HepG2 (cell line): ENCODE data around the gene VEGFA. TPM values are rescaled to one million over a fixed set of nuclear protein-coding genes. Genes with fewer than 3 reads are reported as not detected.

ENCODE experiments used
- CBX5 ChIP-seq: sonication (generic); formaldehyde crosslinking; IDR thresholded peaks from 2 replicates; pipeline ENCODE4 v1.4.0; 2020; ENCODE audit warnings: missing genetic modification reagents, borderline replicate concordance
- HDAC6 ChIP-seq: fragments of 200-600 bp; sonication (generic); IDR thresholded peaks from 2 replicates; pipeline ENCODE4 v1.7.0; 2017; ENCODE audit warnings: mild to moderate bottlenecking, antibody characterized with exemption, low read length, low read depth
- MAX ChIP-seq: IDR thresholded peaks from 2 replicates; pipeline ENCODE4 v1.6.1; 2012; ENCODE audit warnings: inconsistent platforms
- MEIS1 ChIP-seq: sonication (generic); formaldehyde crosslinking; IDR thresholded peaks from 2 replicates; pipeline ENCODE4 v1.9.0; 2021; ENCODE audit warnings: mild to moderate bottlenecking, missing genetic modification reagents, moderate library complexity, borderline replicate concordance
- MTA1 ChIP-seq: sonication (generic); formaldehyde crosslinking; IDR thresholded peaks from 2 replicates; pipeline ENCODE4 v1.4.0; 2020; ENCODE audit warnings: missing genetic modification reagents, mild to moderate bottlenecking, borderline replicate concordance
- RARA ChIP-seq: IDR thresholded peaks from 2 replicates; pipeline ENCODE4 v1.6.1; 2016; ENCODE audit warnings: missing genetic modification reagents, missing compliant biosample characterization
- SMC3 ChIP-seq: IDR thresholded peaks from 2 replicates; pipeline ENCODE4 v1.6.1; 2011; ENCODE audit warnings: low read length, improper control_type of control experiment
- SPEN ChIP-seq: sonication (generic); formaldehyde crosslinking; IDR thresholded peaks from 2 replicates; pipeline ENCODE4 v1.5.1; 2020; ENCODE audit warnings: low read depth, mild to moderate bottlenecking, missing genetic modification reagents
- TBX3 ChIP-seq: fragments of 450-650 bp; IDR thresholded peaks from 2 replicates; pipeline ENCODE4 v1.6.1; 2017; ENCODE audit warnings: antibody characterized with exemption, mild to moderate bottlenecking, inconsistent platforms, borderline replicate concordance
- TGIF2 ChIP-seq: IDR thresholded peaks from 2 replicates; pipeline ENCODE4 v1.6.1; 2016; ENCODE audit warnings: control low read depth, missing compliant biosample characterization
- ZFP37 ChIP-seq: sonication (generic); formaldehyde crosslinking; IDR thresholded peaks from 2 replicates; pipeline ENCODE4 v1.4.0; 2020; ENCODE audit warnings: missing genetic modification reagents, borderline replicate concordance
- ZNF232 ChIP-seq: sonication (generic); formaldehyde crosslinking; IDR thresholded peaks from 2 replicates; pipeline ENCODE4 v1.4.0; 2020; ENCODE audit warnings: missing genetic modification reagents, borderline replicate concordance
- ZNF264 ChIP-seq: sonication (generic); formaldehyde crosslinking; IDR thresholded peaks from 2 replicates; pipeline ENCODE4 v1.4.0; 2020; ENCODE audit warnings: missing genetic modification reagents
- ZNF343 ChIP-seq: sonication (generic); formaldehyde crosslinking; IDR thresholded peaks from 2 replicates; pipeline ENCODE4 v1.4.0; 2020; ENCODE audit warnings: mild to moderate bottlenecking, missing genetic modification reagents
- ZNF567 ChIP-seq: sonication (generic); formaldehyde crosslinking; IDR thresholded peaks from 2 replicates; pipeline ENCODE4 v1.8.1; 2023; ENCODE audit warnings: mild to moderate bottlenecking, missing genetic modification reagents, borderline replicate concordance
- ZNF792 ChIP-seq: IDR thresholded peaks from 2 replicates; pipeline ENCODE4 v1.6.1; 2016
- polyA plus RNA-seq, 8 experiments: library from polyadenylated mRNA; depleted of rRNA in 3 of 8; stranded (reverse) in 7 of 8; unstranded in 1 of 8; fragments of >200 nt; fragmentation: Illumina TruSeq in 4 of 8; extraction: Trizol in 4 of 8; gene quantifications; 2 replicates each; pipeline versions ENCODE4 v1.2.1 to v1.2.3, GENCODE V29; 2011 to 2016; ENCODE audit warnings: low read depth in 4 of 8, missing spikeins in 1 of 8, mixed read lengths in 1 of 8; ENCODE audit not compliant: insufficient read depth in 1 of 8
- total RNA-seq, 5 experiments: library from RNA; depleted of rRNA; stranded (reverse); fragments of >200 nt; fragmentation: Illumina TruSeq; extraction: Trizol; gene quantifications; 2 replicates each; pipeline ENCODE4 v1.2.3, GENCODE V29; 2016; ENCODE audit warnings: low read depth in 1 of 5
- TF ChIP-seq, protein P1 (sequence below): sonication (generic); formaldehyde crosslinking; IDR thresholded peaks from 2 replicates; pipeline ENCODE4 v1.4.0; 2020; ENCODE audit warnings: missing genetic modification reagents
- TF ChIP-seq, protein P2 (sequence below): sonication (generic); formaldehyde crosslinking; IDR thresholded peaks from 2 replicates; pipeline ENCODE4 v1.5.0; 2020; ENCODE audit warnings: missing genetic modification reagents
- TF ChIP-seq, protein P3 (sequence below): sonication (generic); formaldehyde crosslinking; IDR thresholded peaks from 2 replicates; pipeline ENCODE4 v1.5.0; 2020; ENCODE audit warnings: missing genetic modification reagents
- TF ChIP-seq, protein P4 (sequence below): sonication (generic); formaldehyde crosslinking; IDR thresholded peaks from 2 replicates; pipeline ENCODE4 v1.4.0; 2020; ENCODE audit warnings: low read depth, mild to moderate bottlenecking, missing genetic modification reagents

The VEGFA gene
- total and polyA plus RNA-seq, 2 of the 13 experiments (the other 11 are each of a cell fraction or from before 2014, with no cell fraction given): 68.1 to 629 TPM

GRCh38 chr6:43723737-43724295, 46.2 kb upstream of the VEGFA start (continued):
- no peak for TF ChIP-seq MTA1 (CRISPR knock-in tag)
- 0 out of 2 replicates have a peak, but pooled peaks have one; percentile 35 for TF ChIP-seq TGIF2 (CRISPR knock-in tag)
- peak; percentile 65; the same call in 1 of the 2 replicates for TF ChIP-seq SPEN (CRISPR knock-in tag)
- no peak for TF ChIP-seq ZFP37
- TF ChIP-seq CBX5: 0 out of 2 replicates have a peak, but pooled peaks have one; percentile 33
- TF ChIP-seq RARA (CRISPR knock-in tag): peak; percentile 32; the same call in 1 of the 2 replicates
- no peak for TF ChIP-seq TBX3
- TF ChIP-seq SMC3: peak; percentile 97
- peak; percentile 22; the same call in 1 of the 2 replicates for TF ChIP-seq MAX
- TF ChIP-seq, protein P1, sequence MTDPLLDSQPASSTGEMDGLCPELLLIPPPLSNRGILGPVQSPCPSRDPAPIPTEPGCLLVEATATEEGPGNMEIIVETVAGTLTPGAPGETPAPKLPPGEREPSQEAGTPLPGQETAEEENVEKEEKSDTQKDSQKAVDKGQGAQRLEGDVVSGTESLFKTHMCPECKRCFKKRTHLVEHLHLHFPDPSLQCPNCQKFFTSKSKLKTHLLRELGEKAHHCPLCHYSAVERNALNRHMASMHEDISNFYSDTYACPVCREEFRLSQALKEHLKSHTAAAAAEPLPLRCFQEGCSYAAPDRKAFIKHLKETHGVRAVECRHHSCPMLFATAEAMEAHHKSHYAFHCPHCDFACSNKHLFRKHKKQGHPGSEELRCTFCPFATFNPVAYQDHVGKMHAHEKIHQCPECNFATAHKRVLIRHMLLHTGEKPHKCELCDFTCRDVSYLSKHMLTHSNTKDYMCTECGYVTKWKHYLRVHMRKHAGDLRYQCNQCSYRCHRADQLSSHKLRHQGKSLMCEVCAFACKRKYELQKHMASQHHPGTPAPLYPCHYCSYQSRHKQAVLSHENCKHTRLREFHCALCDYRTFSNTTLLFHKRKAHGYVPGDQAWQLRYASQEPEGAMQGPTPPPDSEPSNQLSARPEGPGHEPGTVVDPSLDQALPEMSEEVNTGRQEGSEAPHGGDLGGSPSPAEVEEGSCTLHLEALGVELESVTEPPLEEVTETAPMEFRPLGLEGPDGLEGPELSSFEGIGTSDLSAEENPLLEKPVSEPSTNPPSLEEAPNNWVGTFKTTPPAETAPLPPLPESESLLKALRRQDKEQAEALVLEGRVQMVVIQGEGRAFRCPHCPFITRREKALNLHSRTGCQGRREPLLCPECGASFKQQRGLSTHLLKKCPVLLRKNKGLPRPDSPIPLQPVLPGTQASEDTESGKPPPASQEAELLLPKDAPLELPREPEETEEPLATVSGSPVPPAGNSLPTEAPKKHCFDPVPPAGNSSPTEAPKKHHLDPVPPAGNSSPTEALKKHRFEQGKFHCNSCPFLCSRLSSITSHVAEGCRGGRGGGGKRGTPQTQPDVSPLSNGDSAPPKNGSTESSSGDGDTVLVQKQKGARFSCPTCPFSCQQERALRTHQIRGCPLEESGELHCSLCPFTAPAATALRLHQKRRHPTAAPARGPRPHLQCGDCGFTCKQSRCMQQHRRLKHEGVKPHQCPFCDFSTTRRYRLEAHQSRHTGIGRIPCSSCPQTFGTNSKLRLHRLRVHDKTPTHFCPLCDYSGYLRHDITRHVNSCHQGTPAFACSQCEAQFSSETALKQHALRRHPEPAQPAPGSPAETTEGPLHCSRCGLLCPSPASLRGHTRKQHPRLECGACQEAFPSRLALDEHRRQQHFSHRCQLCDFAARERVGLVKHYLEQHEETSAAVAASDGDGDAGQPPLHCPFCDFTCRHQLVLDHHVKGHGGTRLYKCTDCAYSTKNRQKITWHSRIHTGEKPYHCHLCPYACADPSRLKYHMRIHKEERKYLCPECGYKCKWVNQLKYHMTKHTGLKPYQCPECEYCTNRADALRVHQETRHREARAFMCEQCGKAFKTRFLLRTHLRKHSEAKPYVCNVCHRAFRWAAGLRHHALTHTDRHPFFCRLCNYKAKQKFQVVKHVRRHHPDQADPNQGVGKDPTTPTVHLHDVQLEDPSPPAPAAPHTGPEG (CRISPR knock-in tag): no peak
- TF ChIP-seq, protein P2, sequence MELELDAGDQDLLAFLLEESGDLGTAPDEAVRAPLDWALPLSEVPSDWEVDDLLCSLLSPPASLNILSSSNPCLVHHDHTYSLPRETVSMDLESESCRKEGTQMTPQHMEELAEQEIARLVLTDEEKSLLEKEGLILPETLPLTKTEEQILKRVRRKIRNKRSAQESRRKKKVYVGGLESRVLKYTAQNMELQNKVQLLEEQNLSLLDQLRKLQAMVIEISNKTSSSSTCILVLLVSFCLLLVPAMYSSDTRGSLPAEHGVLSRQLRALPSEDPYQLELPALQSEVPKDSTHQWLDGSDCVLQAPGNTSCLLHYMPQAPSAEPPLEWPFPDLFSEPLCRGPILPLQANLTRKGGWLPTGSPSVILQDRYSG (CRISPR knock-in tag): no peak
- no peak for TF ChIP-seq HDAC6
- TF ChIP-seq, protein P3, sequence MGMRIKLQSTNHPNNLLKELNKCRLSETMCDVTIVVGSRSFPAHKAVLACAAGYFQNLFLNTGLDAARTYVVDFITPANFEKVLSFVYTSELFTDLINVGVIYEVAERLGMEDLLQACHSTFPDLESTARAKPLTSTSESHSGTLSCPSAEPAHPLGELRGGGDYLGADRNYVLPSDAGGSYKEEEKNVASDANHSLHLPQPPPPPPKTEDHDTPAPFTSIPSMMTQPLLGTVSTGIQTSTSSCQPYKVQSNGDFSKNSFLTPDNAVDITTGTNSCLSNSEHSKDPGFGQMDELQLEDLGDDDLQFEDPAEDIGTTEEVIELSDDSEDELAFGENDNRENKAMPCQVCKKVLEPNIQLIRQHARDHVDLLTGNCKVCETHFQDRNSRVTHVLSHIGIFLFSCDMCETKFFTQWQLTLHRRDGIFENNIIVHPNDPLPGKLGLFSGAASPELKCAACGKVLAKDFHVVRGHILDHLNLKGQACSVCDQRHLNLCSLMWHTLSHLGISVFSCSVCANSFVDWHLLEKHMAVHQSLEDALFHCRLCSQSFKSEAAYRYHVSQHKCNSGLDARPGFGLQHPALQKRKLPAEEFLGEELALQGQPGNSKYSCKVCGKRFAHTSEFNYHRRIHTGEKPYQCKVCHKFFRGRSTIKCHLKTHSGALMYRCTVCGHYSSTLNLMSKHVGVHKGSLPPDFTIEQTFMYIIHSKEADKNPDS (CRISPR knock-in tag): peak; percentile 71; the same call in 1 of the 2 replicates
- no peak for TF ChIP-seq ZNF232 (CRISPR knock-in tag)
- TF ChIP-seq MEIS1: no peak
- no peak; the same call in 1 of the 2 replicates for TF ChIP-seq ZNF792 (CRISPR knock-in tag)
- no peak for TF ChIP-seq ZNF264 (CRISPR knock-in tag)
- TF ChIP-seq ZNF567 (CRISPR knock-in tag): no peak
- 0 out of 2 replicates have a peak, but pooled peaks have one; percentile 36 for TF ChIP-seq ZNF343 (CRISPR knock-in tag)
- TF ChIP-seq, protein P4, sequence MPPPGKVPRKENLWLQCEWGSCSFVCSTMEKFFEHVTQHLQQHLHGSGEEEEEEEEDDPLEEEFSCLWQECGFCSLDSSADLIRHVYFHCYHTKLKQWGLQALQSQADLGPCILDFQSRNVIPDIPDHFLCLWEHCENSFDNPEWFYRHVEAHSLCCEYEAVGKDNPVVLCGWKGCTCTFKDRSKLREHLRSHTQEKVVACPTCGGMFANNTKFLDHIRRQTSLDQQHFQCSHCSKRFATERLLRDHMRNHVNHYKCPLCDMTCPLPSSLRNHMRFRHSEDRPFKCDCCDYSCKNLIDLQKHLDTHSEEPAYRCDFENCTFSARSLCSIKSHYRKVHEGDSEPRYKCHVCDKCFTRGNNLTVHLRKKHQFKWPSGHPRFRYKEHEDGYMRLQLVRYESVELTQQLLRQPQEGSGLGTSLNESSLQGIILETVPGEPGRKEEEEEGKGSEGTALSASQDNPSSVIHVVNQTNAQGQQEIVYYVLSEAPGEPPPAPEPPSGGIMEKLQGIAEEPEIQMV: 0 out of 2 replicates have a peak, but pooled peaks have one; percentile 47
